NCI-H2029 (cell line): ENCODE data around the gene SLC25A28.
"Not testable (repeated sequence)": the region's sequence is repeated elsewhere in the genome, so short reads cannot be mapped to it uniquely, and the experiment has no call there.

Experiments used
- DNase-seq: peaks from one replicate; lab custom pipeline; 2025; lab: John Stamatoyannopoulos, UW

The SLC25A28 gene

GRCh38 chr10:99628923-99629624, 8.8 kb upstream of the SLC25A28 start:
- no peak for DNase-seq

- not testable (repeated sequence) for DNase-seq
Observed at GRCh38 chr10:99625124-99625523, 4.9 kb upstream of the SLC25A28 start.

GRCh38 chr10:99623919-99624318, 3.7 kb upstream of the SLC25A28 start:
- DNase-seq, result no peak

- DNase-seq, result no peak
Observed at GRCh38 chr10:99621454-99622251, 1.4 kb upstream of the SLC25A28 start.

- DNase-seq, result peak; percentile 49
Observed at GRCh38 chr10:99620711-99621453, 643 bp upstream of the SLC25A28 start.

- no peak for DNase-seq
Observed at GRCh38 chr10:99619090-99619800, 994 bp downstream of the SLC25A28 start.

GRCh38 chr10:99617696-99618095, 2.5 kb downstream of the SLC25A28 start:
- DNase-seq, result no peak

GRCh38 chr10:99615426-99615825, 4.8 kb downstream of the SLC25A28 start:
- DNase-seq, result no peak

- DNase-seq, result no peak
Observed at GRCh38 chr10:99612167-99612831, 7.9 kb downstream of the SLC25A28 start.

- DNase-seq, result no peak
Observed at GRCh38 chr10:99611326-99611725, 8.9 kb downstream of the SLC25A28 start.

- DNase-seq, result no peak
Observed at GRCh38 chr10:99610221-99610620, 10.0 kb downstream of the SLC25A28 start.

- DNase-seq, result no peak
Observed at GRCh38 chr10:99609186-99609585, 11.1 kb downstream of the SLC25A28 start.

GRCh38 chr10:99605351-99605750, 14.9 kb downstream of the SLC25A28 start:
- DNase-seq, result no peak

GRCh38 chr10:99604862-99605261, 15.4 kb downstream of the SLC25A28 start:
- no peak for DNase-seq

- DNase-seq, result no peak
Observed at GRCh38 chr10:99598781-99599509, 21.3 kb downstream of the SLC25A28 start.

GRCh38 chr10:99598011-99598410, 22.2 kb downstream of the SLC25A28 start:
- DNase-seq, result no peak

- not testable (repeated sequence) for DNase-seq
Observed at GRCh38 chr10:99596708-99597107, 23.5 kb downstream of the SLC25A28 start.

GRCh38 chr10:99595770-99596465, 24.3 kb downstream of the SLC25A28 start:
- no peak for DNase-seq

GRCh38 chr10:99595236-99595635, 25.0 kb downstream of the SLC25A28 start:
- DNase-seq, result no peak

- no peak for DNase-seq
Observed at GRCh38 chr10:99593312-99593711, 26.9 kb downstream of the SLC25A28 start.
